Fibroblast of peridontal ligament (primary cell): ENCODE data around the gene TTC7B.
A peak's percentile ranks its signal among the peaks of the same experiment; 100 is the strongest.

ENCODE experiments used
- DNase-seq: peaks from one replicate; pipeline ENCODE4 v3.0.0-alpha.2; 2010; ENCODE audit errors: extremely low read depth

TTC7B gene

GRCh38 chr14:90741682-90741946 is 74.6 kb downstream of the TTC7B start:
- no peak for DNase-seq

GRCh38 chr14:90740946-90741681 is 75.1 kb downstream of the TTC7B start:
- DNase-seq, result no peak

- no peak for DNase-seq
These were observed 76.1 kb downstream of the TTC7B start for GRCh38 chr14:90740081-90740480.

- DNase-seq, result peak; percentile 6
These were observed 76.7 kb downstream of the TTC7B start for GRCh38 chr14:90739318-90740068.

- peak; percentile 11 for DNase-seq
These were observed 83.0 kb downstream of the TTC7B start for GRCh38 chr14:90733139-90733808.

- DNase-seq, result no peak
These were observed 83.5 kb downstream of the TTC7B start for GRCh38 chr14:90732718-90733117.

- DNase-seq, result no peak
These were observed 84.1 kb downstream of the TTC7B start for GRCh38 chr14:90732139-90732538.

- DNase-seq, result no peak
These were observed 84.7 kb downstream of the TTC7B start for GRCh38 chr14:90731487-90731886.

- DNase-seq, result no peak
These were observed 85.9 kb downstream of the TTC7B start for GRCh38 chr14:90730206-90730766.

GRCh38 chr14:90728951-90729350 is 87.3 kb downstream of the TTC7B start:
- no peak for DNase-seq

GRCh38 chr14:90727082-90727481 is 89.1 kb downstream of the TTC7B start:
- no peak for DNase-seq

GRCh38 chr14:90726656-90727055 is 89.6 kb downstream of the TTC7B start:
- DNase-seq, result peak; percentile 72

GRCh38 chr14:90724866-90725265 is 91.4 kb downstream of the TTC7B start:
- DNase-seq, result no peak

GRCh38 chr14:90722590-90722989 is 93.6 kb downstream of the TTC7B start:
- DNase-seq, result no peak

GRCh38 chr14:90721619-90722305 is 94.5 kb downstream of the TTC7B start:
- no peak for DNase-seq

- DNase-seq, result no peak
These were observed 95.4 kb downstream of the TTC7B start for GRCh38 chr14:90720832-90721231.

GRCh38 chr14:90720336-90720735 is 95.9 kb downstream of the TTC7B start:
- DNase-seq, result no peak

- peak; percentile 68 for DNase-seq
These were observed 98.3 kb downstream of the TTC7B start for GRCh38 chr14:90717916-90718315.

- no peak for DNase-seq
These were observed 100.2 kb downstream of the TTC7B start for GRCh38 chr14:90715993-90716392.

GRCh38 chr14:90715495-90715894 is 100.7 kb downstream of the TTC7B start:
- no peak for DNase-seq

- DNase-seq, result peak; percentile 50
These were observed 101.4 kb downstream of the TTC7B start for GRCh38 chr14:90714811-90715210.
